Stimulated activated CD4-positive, alpha-beta T cell treated with anti-CD3 and anti-CD28 coated beads, TNF-alpha, amount 100 ng/mL, for 4 hours (primary cell): ENCODE data around the gene SNAPC4.
"Not testable (repeated sequence)": the region's sequence is repeated elsewhere in the genome, so short reads cannot be mapped to it uniquely, and the experiment has no call there.

ENCODE experiments used
- DNase-seq, 3 experiments: peaks; one replicate each; pipeline ENCODE4 v3.0.0-alpha.2; 2020; ENCODE audit warnings: low read depth in 3 of 3

SNAPC4 gene

GRCh38 chr9:136410500-136411287 is 10.7 kb upstream of the SNAPC4 start, which contains the start of the genes ENTR1 and PMPCA:
Gene ENTR1 (minus strand): TSS chr9:136410614. CDS start chr9:136410397, 217 bp downstream.
Gene PMPCA (plus strand): TSS chr9:136410658. CDS start chr9:136410669, 11 bp downstream.
- peak; percentile 97 to 99 (median 97) for DNase-seq

- peak in 2 of 3 experiments; percentile 24 to 32 for DNase-seq
Observed at GRCh38 chr9:136409557-136410455, 9.8 kb upstream of the SNAPC4 start.

- DNase-seq: no peak
Observed at GRCh38 chr9:136407911-136408310, 7.9 kb upstream of the SNAPC4 start.

GRCh38 chr9:136407061-136407460 is 7.1 kb upstream of the SNAPC4 start:
- DNase-seq: not testable (repeated sequence)

GRCh38 chr9:136405904-136406303 is 5.9 kb upstream of the SNAPC4 start:
- not testable (repeated sequence) for DNase-seq

- no peak for DNase-seq
Observed at GRCh38 chr9:136405481-136405880, 5.5 kb upstream of the SNAPC4 start.

- DNase-seq: no peak
Observed at GRCh38 chr9:136404801-136405136, 4.8 kb upstream of the SNAPC4 start.

GRCh38 chr9:136403915-136404800 is 4.2 kb upstream of the SNAPC4 start:
- DNase-seq: no peak

GRCh38 chr9:136403538-136403914 is 3.6 kb upstream of the SNAPC4 start:
- peak; percentile 43 to 70 (median 69) for DNase-seq

- DNase-seq: no peak
Observed at GRCh38 chr9:136402067-136402466, 2.1 kb upstream of the SNAPC4 start.

GRCh38 chr9:136401173-136401922 is 1.4 kb upstream of the SNAPC4 start:
- DNase-seq: no peak

- peak in 1 of 3 experiments; percentile 28 for DNase-seq
Observed at GRCh38 chr9:136399176-136400037, 563 bp downstream of the SNAPC4 start.

- DNase-seq: no peak
Observed at GRCh38 chr9:136398286-136398685, 1.7 kb downstream of the SNAPC4 start.

- no peak for DNase-seq
Observed at GRCh38 chr9:136397643-136398042, 2.3 kb downstream of the SNAPC4 start.

GRCh38 chr9:136396219-136396515 is 3.8 kb downstream of the SNAPC4 start:
- DNase-seq: no peak

- no peak for DNase-seq
Observed at GRCh38 chr9:136395345-136396218, 4.4 kb downstream of the SNAPC4 start.

- no peak for DNase-seq
Observed at GRCh38 chr9:136395020-136395340, 5.0 kb downstream of the SNAPC4 start.

GRCh38 chr9:136394312-136395019 is 5.5 kb downstream of the SNAPC4 start:
- DNase-seq: no peak

- no peak for DNase-seq
Observed at GRCh38 chr9:136393531-136393930, 6.4 kb downstream of the SNAPC4 start.
